Cardiac fibroblast (primary cell): Measurements from ENCODE around the gene RGS11.
"Not testable (repeated sequence)": the region's sequence is repeated elsewhere in the genome, so short reads cannot be mapped to it uniquely, and the experiment has no call there.

Experiments used
- DNase-seq, 2 donors: peaks; one replicate each; pipeline versions ENCODE4 v3.0.0 to v3.0.0-alpha.2; 2010; ENCODE audit warnings: low read depth in 2 of 2
- H3K4me3 ChIP-seq, 2 donors: replicated peaks in 1 of 2; 1 replicate in 1 of 2; 2 replicates in 1 of 2; pipeline ENCODE4 v1.5.1; 2011; ENCODE audit warnings: low read depth in 2 of 2, low read length in 2 of 2, mild to moderate bottlenecking in 2 of 2, moderate library complexity in 1 of 2
- CTCF ChIP-seq: IDR thresholded peaks from one replicate; pipeline ENCODE4 v1.5.1; 2011; ENCODE audit warnings: low read depth, mild to moderate bottlenecking, low read length, inconsistent platforms

Gene RGS11

GRCh38 chr16:268141-269053 is 7.3 kb downstream of the RGS11 start:
- no peak overlapping the region for H3K4me3 ChIP-seq
- no peak for DNase-seq
- TF ChIP-seq CTCF: no peak

- H3K4me3 ChIP-seq, DNase-seq: not testable (repeated sequence)
These were observed 8.2 kb downstream of the RGS11 start for GRCh38 chr16:267562-267961.

GRCh38 chr16:266258-267164 is 9.2 kb downstream of the RGS11 start:
- no peak for DNase-seq
- TF ChIP-seq CTCF: no peak
- no peak overlapping the region for H3K4me3 ChIP-seq

GRCh38 chr16:265711-266110 is 10.0 kb downstream of the RGS11 start:
- no peak for DNase-seq
- H3K4me3 ChIP-seq: no peak overlapping the region
- TF ChIP-seq CTCF: no peak

- no peak for DNase-seq
- H3K4me3 ChIP-seq: no peak overlapping the region
- TF ChIP-seq CTCF: no peak
These were observed 10.7 kb downstream of the RGS11 start for GRCh38 chr16:265002-265529.

GRCh38 chr16:264440-264951 is 11.2 kb downstream of the RGS11 start:
- no peak for DNase-seq
- H3K4me3 ChIP-seq: no peak overlapping the region
- no peak for TF ChIP-seq CTCF
